Measurements from ENCODE around the gene LY6G6F. TPM values are rescaled to one million over a fixed set of nuclear protein-coding genes. Genes with fewer than 3 reads are reported as not detected.
A peak's percentile ranks its signal among the peaks of the same experiment; 100 is the strongest.

The LY6G6F gene
- total RNA-seq, 4 donors from 2014 or later, result not detected

DNA sequence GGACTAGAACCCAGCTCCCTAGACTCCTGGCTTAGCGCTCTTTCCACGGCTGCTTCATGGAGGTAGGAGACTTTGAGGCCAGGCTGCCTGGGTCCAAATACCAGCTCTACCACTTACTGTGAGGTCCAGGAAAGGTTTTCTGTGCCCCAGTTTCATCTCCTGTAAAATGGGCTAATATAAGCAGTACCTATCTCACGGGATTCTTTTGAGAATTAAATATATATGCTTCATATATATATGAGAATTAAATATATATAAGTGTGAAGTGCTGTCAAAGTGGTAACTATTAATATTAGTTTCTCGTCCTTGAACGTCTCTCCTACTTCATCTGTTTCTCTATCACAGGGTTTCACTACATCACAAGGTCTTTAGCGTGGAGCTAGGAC is 15.6 kb upstream of the LY6G6F start:
- TF ChIP-seq EP300 (IDR thresholded peaks at IDR 0.05) (no peak), POLR2A (IDR thresholded peaks at IDR 0.05) (no peak)
- TF ChIP-seq, protein P1, sequence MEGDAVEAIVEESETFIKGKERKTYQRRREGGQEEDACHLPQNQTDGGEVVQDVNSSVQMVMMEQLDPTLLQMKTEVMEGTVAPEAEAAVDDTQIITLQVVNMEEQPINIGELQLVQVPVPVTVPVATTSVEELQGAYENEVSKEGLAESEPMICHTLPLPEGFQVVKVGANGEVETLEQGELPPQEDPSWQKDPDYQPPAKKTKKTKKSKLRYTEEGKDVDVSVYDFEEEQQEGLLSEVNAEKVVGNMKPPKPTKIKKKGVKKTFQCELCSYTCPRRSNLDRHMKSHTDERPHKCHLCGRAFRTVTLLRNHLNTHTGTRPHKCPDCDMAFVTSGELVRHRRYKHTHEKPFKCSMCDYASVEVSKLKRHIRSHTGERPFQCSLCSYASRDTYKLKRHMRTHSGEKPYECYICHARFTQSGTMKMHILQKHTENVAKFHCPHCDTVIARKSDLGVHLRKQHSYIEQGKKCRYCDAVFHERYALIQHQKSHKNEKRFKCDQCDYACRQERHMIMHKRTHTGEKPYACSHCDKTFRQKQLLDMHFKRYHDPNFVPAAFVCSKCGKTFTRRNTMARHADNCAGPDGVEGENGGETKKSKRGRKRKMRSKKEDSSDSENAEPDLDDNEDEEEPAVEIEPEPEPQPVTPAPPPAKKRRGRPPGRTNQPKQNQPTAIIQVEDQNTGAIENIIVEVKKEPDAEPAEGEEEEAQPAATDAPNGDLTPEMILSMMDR (IDR thresholded peaks at IDR 0.05), result no peak
- H3K36me3 ChIP-seq, result peaks cover 4 to 100% (median 5%) of the 10 kb centered on the region in 3 donors

GRCh38 chr6:31691564-31692108 is 15.0 kb upstream of the LY6G6F start:
- no peaks in the 10 kb centered on the region for H3K9me3 ChIP-seq
- no peak overlapping the region for H3K4me3 ChIP-seq
- DNase-seq (ENCODE audit: low spot score in 2 of 2), result no peak
- WGBS, 2 donors, result 91 to 92% methylated on average over 12 of the region's 12 CpGs
- peaks cover 4 to 100% (median 8%) of the 10 kb centered on the region in 3 donors for H3K36me3 ChIP-seq
- H3K27ac ChIP-seq, result no peak overlapping the region
- no peaks in the 10 kb centered on the region for H3K27me3 ChIP-seq
- no peaks in the 10 kb centered on the region for H3K4me1 ChIP-seq
- TF ChIP-seq POLR2A (IDR thresholded peaks at IDR 0.05) (no peak), EP300 (IDR thresholded peaks at IDR 0.05) (no peak)
- TF ChIP-seq, protein P1 (IDR thresholded peaks at IDR 0.05), result no peak

More for the DNA sequence above, 15.6 kb upstream of the LY6G6F start:
- Histone ChIP-seq H3K4me3 (no peak overlapping the region), H3K4me1 (no peaks in the 10 kb centered on the region), H3K27ac (no peak overlapping the region), H3K27me3 (no peaks in the 10 kb centered on the region), H3K9me3 (no peaks in the 10 kb centered on the region)
- 89% methylated on average over 6 of the region's 6 CpGs for WGBS, 2 donors
- no peak for DNase-seq (ENCODE audit: low spot score in 2 of 2)

DNA sequence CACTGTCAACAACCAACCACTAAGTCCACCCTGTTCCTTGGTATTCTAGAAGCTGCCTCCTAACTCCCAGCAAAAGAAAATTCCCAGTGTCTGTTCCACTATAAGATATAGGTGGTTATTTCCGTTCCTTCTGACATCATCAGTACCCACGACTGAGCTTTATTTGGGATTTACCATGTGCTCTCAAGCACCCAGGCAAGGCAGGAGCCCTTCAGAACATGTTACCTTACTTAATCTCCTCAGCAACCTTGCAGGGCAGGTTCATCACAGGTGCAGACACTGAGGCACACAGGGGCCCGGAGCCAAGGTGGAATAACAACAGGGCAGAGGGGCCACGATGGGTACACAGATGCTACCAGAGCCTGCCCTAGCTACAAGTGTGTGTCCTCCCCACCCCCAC is 14.3 kb upstream of the LY6G6F start:
- H3K27me3 ChIP-seq, result no peaks in the 10 kb centered on the region
- no peak for DNase-seq (ENCODE audit: low spot score in 2 of 2)
- 63 to 71% methylated on average over 4 of the region's 4 CpGs for WGBS, 2 donors
- H3K27ac ChIP-seq, result no peak overlapping the region
- TF ChIP-seq EP300 (IDR thresholded peaks at IDR 0.05) (no peak), POLR2A (IDR thresholded peaks at IDR 0.05) (no peak)
- TF ChIP-seq, protein P1 (IDR thresholded peaks at IDR 0.05), result no peak
- no peaks in the 10 kb centered on the region for H3K4me1 ChIP-seq
- peaks cover 4 to 100% (median 10%) of the 10 kb centered on the region in 3 donors for H3K36me3 ChIP-seq
- no peaks in the 10 kb centered on the region for H3K9me3 ChIP-seq
- no peak overlapping the region for H3K4me3 ChIP-seq

GRCh38 chr6:31692886-31693285 is 13.8 kb upstream of the LY6G6F start:
- TF ChIP-seq, protein P1 (IDR thresholded peaks at IDR 0.05), result no peak
- TF ChIP-seq EP300 (IDR thresholded peaks at IDR 0.05) (no peak), POLR2A (IDR thresholded peaks at IDR 0.05) (no peak)
- Histone ChIP-seq H3K4me3 (no peak overlapping the region), H3K36me3 (peaks cover 4 to 100% (median 10%) of the 10 kb centered on the region in 3 donors), H3K27ac (peak overlapping the region in 2 of 4 donors; percentile 16 to 44), H3K9me3 (no peaks in the 10 kb centered on the region), H3K4me1 (no peaks in the 10 kb centered on the region), H3K27me3 (no peaks in the 10 kb centered on the region)
- no peak for DNase-seq (ENCODE audit: low spot score in 2 of 2)
- 70 to 80% methylated on average over 9 of the region's 9 CpGs for WGBS, 2 donors

DNA sequence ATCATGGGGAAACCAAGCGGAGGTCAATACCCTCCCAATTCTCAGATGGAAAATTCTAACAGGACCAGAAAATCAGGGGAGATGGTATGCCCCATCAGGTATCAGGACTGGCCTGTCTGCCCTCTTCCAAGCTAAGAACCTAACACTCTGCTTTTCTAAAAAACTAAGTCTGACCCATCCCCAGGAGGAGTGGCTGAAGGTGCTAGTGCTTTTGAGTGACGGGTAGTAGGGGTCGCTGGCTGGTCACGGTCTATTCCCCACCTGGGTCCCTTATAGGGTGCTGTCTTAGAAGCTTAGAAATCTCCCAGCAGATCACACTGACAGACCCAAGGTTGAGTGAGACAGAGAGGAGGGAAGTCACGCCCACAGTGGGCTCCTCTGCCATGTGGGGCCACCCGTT is 13.1 kb upstream of the LY6G6F start:
- Histone ChIP-seq H3K27me3 (no peaks in the 10 kb centered on the region), H3K4me1 (no peaks in the 10 kb centered on the region), H3K36me3 (peaks cover under 1 to 98% (median 10%) of the 10 kb centered on the region in 3 donors), H3K27ac (peak overlapping the region in 1 of 4 donors; percentile 16), H3K9me3 (no peaks in the 10 kb centered on the region), H3K4me3 (no peak overlapping the region)
- no peak for TF ChIP-seq EP300 (IDR thresholded peaks at IDR 0.05)
- no peak for TF ChIP-seq POLR2A (IDR thresholded peaks at IDR 0.05)
- TF ChIP-seq, protein P1 (IDR thresholded peaks at IDR 0.05), result no peak
- DNase-seq (ENCODE audit: low spot score in 2 of 2), result no peak
- WGBS, 2 donors, result 86 to 88% methylated on average over 6 of the region's 6 CpGs
